ENCODE data around the gene PDGFA. TPM values are rescaled to one million over a fixed set of nuclear protein-coding genes. Genes with fewer than 3 reads are reported as not detected.

Gene PDGFA
- 76.9 and 90.8 TPM in 2 replicates for total RNA-seq

GRCh38 chr7:519484-520390 is at the start of gene PDGFA:
Gene PDGFA, minus strand, starts transcription at chr7:519846. Its CDS starts 845 bp downstream, at chr7:519001.

Other genes with a start within 250 kb of the PDGFA start
- not detected in 2 replicates for gene FOXL3, start 229.7 kb downstream of the PDGFA start, total RNA-seq
- gene DNAAF5, start 206.9 kb upstream of the PDGFA start, total RNA-seq = 16.5 TPM in 2 replicates
- gene PRKAR1B, start 207.4 kb upstream of the PDGFA start, total RNA-seq = 16.6 and 20.3 TPM in 2 replicates